ENCODE measurements around the gene ANXA2R. TPM values are rescaled to one million over a fixed set of nuclear protein-coding genes. Genes with fewer than 3 reads are reported as not detected.

Gene ANXA2R
- total RNA-seq, 1 donor from 2014 or later: 0.26 TPM

- no peak for DNase-seq (ENCODE audit: low read depth)
- TF ChIP-seq, protein P1, sequence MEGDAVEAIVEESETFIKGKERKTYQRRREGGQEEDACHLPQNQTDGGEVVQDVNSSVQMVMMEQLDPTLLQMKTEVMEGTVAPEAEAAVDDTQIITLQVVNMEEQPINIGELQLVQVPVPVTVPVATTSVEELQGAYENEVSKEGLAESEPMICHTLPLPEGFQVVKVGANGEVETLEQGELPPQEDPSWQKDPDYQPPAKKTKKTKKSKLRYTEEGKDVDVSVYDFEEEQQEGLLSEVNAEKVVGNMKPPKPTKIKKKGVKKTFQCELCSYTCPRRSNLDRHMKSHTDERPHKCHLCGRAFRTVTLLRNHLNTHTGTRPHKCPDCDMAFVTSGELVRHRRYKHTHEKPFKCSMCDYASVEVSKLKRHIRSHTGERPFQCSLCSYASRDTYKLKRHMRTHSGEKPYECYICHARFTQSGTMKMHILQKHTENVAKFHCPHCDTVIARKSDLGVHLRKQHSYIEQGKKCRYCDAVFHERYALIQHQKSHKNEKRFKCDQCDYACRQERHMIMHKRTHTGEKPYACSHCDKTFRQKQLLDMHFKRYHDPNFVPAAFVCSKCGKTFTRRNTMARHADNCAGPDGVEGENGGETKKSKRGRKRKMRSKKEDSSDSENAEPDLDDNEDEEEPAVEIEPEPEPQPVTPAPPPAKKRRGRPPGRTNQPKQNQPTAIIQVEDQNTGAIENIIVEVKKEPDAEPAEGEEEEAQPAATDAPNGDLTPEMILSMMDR (IDR thresholded peaks at IDR 0.05; ENCODE audit: insufficient read depth, low read length, severe bottlenecking): no peak
- H3K27me3 ChIP-seq (ENCODE audit: control insufficient read depth, insufficient read depth, low read length): no peaks in the 10 kb centered on the region
- FAIRE-seq: no peak
- H3K36me3 ChIP-seq (ENCODE audit: control insufficient read depth, insufficient read depth, low read length): no peaks in the 10 kb centered on the region
- peak overlapping the region; percentile 46 for H3K4me3 ChIP-seq (ENCODE audit: low read depth, low read length)
Measured at GRCh38 chr5:43043400-43043756, 3.3 kb upstream of the ANXA2R start.

DNA sequence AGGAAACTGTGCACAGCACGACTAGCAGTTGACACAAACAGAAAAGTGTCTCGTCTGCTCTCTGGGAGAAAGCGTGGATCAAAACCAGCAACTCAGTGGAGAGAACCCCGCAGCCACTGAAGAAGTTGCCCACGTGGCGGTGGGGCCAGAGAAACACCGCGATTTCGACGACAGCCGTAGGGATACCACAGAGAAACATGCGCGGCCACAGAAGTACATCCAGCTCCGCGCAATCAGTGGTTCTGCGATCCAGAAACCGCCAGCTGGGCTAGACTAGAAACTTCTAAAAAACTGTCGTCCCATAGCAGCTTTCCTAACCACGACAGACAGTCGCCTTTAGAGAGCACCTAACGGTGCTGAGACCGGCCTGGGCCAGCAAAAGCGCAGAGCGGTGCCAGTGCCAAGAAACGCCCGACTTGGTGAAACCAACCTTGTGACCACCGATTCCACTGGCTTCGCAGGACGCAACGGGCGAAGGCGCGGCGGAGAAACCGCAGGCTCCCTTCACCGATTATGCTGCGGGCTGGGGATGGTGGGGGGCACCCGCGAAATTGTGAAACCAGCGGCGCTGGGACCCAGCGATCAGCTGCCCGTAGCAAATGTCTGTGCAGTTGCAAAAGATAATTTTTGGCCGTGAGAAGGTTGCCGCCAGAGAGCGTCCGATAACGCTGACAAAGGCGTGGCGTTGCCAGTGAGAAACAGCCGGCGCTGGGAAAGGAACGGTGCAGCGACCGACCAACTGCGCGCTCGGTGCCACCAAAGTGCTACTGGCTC is 2.7 kb upstream of the ANXA2R start:
- Histone ChIP-seq H3K27me3 (ENCODE audit: control insufficient read depth, insufficient read depth, low read length) (no peaks in the 10 kb centered on the region), H3K4me3 (ENCODE audit: low read depth, low read length) (peak overlapping the region; percentile 46), H3K36me3 (ENCODE audit: control insufficient read depth, insufficient read depth, low read length) (no peaks in the 10 kb centered on the region)
- TF ChIP-seq, protein P1 (IDR thresholded peaks at IDR 0.05; ENCODE audit: insufficient read depth, low read length, severe bottlenecking): peak; percentile 36
- peak; percentile 50 for DNase-seq (ENCODE audit: low read depth)
- FAIRE-seq: no peak

- Histone ChIP-seq H3K27me3 (ENCODE audit: control insufficient read depth, insufficient read depth, low read length) (no peaks in the 10 kb centered on the region), H3K4me3 (ENCODE audit: low read depth, low read length) (peak overlapping the region; percentile 46), H3K36me3 (ENCODE audit: control insufficient read depth, insufficient read depth, low read length) (no peaks in the 10 kb centered on the region)
- FAIRE-seq: no peak
- TF ChIP-seq, protein P1 (IDR thresholded peaks at IDR 0.05; ENCODE audit: insufficient read depth, low read length, severe bottlenecking): peak; percentile 38
- DNase-seq (ENCODE audit: low read depth): peak; percentile 47
Measured at GRCh38 chr5:43042176-43042625, 2.1 kb upstream of the ANXA2R start.

DNA sequence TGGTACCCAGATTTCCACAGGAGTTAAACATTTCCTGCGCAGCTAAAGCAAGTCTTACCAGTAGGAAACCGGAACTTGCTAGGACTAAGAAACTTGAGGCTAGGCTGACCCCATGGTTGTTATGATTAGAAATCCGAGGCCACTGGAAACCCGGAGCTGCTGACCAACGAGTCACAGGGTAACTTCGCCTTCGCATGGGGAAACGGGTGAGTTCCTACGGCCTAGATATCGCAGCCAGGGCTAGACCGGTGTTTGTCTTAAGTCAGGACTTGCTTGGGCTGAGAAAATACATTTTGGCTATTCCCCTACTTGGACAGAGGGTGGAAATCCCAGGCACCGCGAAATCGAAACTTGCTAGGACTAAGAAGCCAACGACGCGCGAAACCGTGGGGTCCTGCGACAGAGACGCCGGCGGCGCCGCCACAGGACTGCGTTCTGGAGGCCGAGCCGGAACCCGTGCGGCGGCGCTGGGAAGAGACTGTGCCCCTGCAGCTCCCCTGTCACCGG is 1.6 kb upstream of the ANXA2R start:
- no peak for FAIRE-seq
- Histone ChIP-seq H3K27me3 (ENCODE audit: control insufficient read depth, insufficient read depth, low read length) (no peaks in the 10 kb centered on the region), H3K4me3 (ENCODE audit: low read depth, low read length) (peak overlapping the region; percentile 46), H3K36me3 (ENCODE audit: control insufficient read depth, insufficient read depth, low read length) (no peaks in the 10 kb centered on the region)
- DNase-seq (ENCODE audit: low read depth): peak; percentile 65
- TF ChIP-seq, protein P1 (IDR thresholded peaks at IDR 0.05; ENCODE audit: insufficient read depth, low read length, severe bottlenecking): no peak

GRCh38 chr5:43041110-43041668 is 1.1 kb upstream of the ANXA2R start:
- Histone ChIP-seq H3K27me3 (ENCODE audit: control insufficient read depth, insufficient read depth, low read length) (no peaks in the 10 kb centered on the region), H3K36me3 (ENCODE audit: control insufficient read depth, insufficient read depth, low read length) (no peaks in the 10 kb centered on the region), H3K4me3 (ENCODE audit: low read depth, low read length) (peak overlapping the region; percentile 46)
- DNase-seq (ENCODE audit: low read depth) (no peak), FAIRE-seq (no peak)
- TF ChIP-seq, protein P1 (IDR thresholded peaks at IDR 0.05; ENCODE audit: insufficient read depth, low read length, severe bottlenecking): no peak
